NCI-H82 treated with DMSO at 0.1 percent for 48 hours (cell line): ENCODE results near the gene GARIN5A.

Source experiments
- DNase-seq: peaks from one replicate; lab custom pipeline; 2025; ENCODE audit not compliant: unreplicated experiment; lab: John Stamatoyannopoulos, UW

GARIN5A gene

GRCh38 chr19:50418176-50419021, 58.2 kb downstream of the GARIN5A start, which contains the start of gene SPIB:
TSS of gene SPIB (plus strand) at chr19:50418938. CDS start at chr19:50418963, 25 bp downstream.
- no peak for DNase-seq

GRCh38 chr19:50417111-50418081, 59.3 kb downstream of the GARIN5A start:
- DNase-seq, result no peak
